NB4 (cell line): Measurements from ENCODE around the gene BLVRA.

Experiments used
- CTCF ChIP-seq: IDR thresholded peaks from one replicate; pipeline ENCODE4 v1.5.1; 2012; ENCODE audit warnings: low read depth, low read length
- POLR2A ChIP-seq: IDR thresholded peaks from 2 replicates; pipeline ENCODE4 v1.6.1; 2011; ENCODE audit warnings: mild to moderate bottlenecking; ENCODE audit not compliant: insufficient read length; ENCODE audit errors: extremely low read depth
- TF ChIP-seq, protein P1 (sequence below): IDR thresholded peaks from 2 replicates; pipeline ENCODE4 v1.6.1; 2011; ENCODE audit warnings: low read depth, low read length

DNA sequence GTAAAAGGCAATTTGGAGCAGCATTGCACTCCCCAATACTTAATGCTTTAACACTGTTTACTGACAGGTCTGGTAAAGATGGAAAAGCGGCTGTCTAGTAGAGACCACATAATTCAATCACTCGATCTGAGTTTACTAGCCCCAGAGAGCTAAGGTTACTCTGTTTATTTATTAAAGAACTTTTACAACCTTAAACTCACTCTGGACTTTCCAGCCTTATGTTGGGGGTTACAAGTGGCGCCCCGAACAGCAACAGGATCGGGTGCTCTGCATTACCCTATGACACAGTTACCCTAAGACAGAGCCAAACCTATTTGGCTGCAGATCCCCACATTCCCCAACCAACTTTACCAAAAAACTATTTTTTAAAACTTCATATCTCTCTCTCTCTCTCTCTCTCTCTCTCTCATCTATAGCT lies 66.9 kb downstream of the BLVRA start:
- no peak for TF ChIP-seq CTCF
- TF ChIP-seq POLR2A: no peak
- TF ChIP-seq, protein P1, sequence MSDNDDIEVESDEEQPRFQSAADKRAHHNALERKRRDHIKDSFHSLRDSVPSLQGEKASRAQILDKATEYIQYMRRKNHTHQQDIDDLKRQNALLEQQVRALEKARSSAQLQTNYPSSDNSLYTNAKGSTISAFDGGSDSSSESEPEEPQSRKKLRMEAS: no peak
